ENCODE data around the gene REELD1.

Gene REELD1

GRCh38 chr4:146179784-146180370 lies 34.5 kb upstream of the REELD1 start:
- DNase-seq (ENCODE audit: low read depth), result no peak
- no peak overlapping the region for H3K4me3 ChIP-seq (ENCODE audit: low read length)
- no peak for TF ChIP-seq CTCF (conservative IDR thresholded peaks at IDR 0.05; ENCODE audit: low read depth, low read length)

GRCh38 chr4:146182443-146182842 lies 31.9 kb upstream of the REELD1 start:
- DNase-seq (ENCODE audit: low read depth), result no peak
- TF ChIP-seq CTCF (conservative IDR thresholded peaks at IDR 0.05; ENCODE audit: low read depth, low read length), result no peak

GRCh38 chr4:146183209-146183608 lies 31.1 kb upstream of the REELD1 start:
- DNase-seq (ENCODE audit: low read depth), result no peak
- H3K4me3 ChIP-seq (ENCODE audit: low read length), result no peak overlapping the region
- no peak for TF ChIP-seq CTCF (conservative IDR thresholded peaks at IDR 0.05; ENCODE audit: low read depth, low read length)

More at GRCh38 chr4:146182443-146182842, 31.9 kb upstream of the REELD1 start:
- no peak overlapping the region for H3K4me3 ChIP-seq (ENCODE audit: low read length)

- no peak for TF ChIP-seq CTCF (conservative IDR thresholded peaks at IDR 0.05; ENCODE audit: low read depth, low read length)
- DNase-seq (ENCODE audit: low read depth), result no peak
- no peak overlapping the region for H3K4me3 ChIP-seq (ENCODE audit: low read length)
Observed at GRCh38 chr4:146186041-146186440, 28.3 kb upstream of the REELD1 start.

GRCh38 chr4:146186596-146186995 lies 27.7 kb upstream of the REELD1 start:
- TF ChIP-seq CTCF (conservative IDR thresholded peaks at IDR 0.05; ENCODE audit: low read depth, low read length), result no peak
- DNase-seq (ENCODE audit: low read depth), result no peak
- no peak overlapping the region for H3K4me3 ChIP-seq (ENCODE audit: low read length)

- DNase-seq (ENCODE audit: low read depth), result no peak
- TF ChIP-seq CTCF (conservative IDR thresholded peaks at IDR 0.05; ENCODE audit: low read depth, low read length), result no peak
Observed at GRCh38 chr4:146190456-146190855, 23.9 kb upstream of the REELD1 start.

GRCh38 chr4:146191766-146192458 lies 22.4 kb upstream of the REELD1 start:
- DNase-seq (ENCODE audit: low read depth), result no peak
- H3K4me3 ChIP-seq (ENCODE audit: low read length), result no peak overlapping the region
- TF ChIP-seq CTCF (conservative IDR thresholded peaks at IDR 0.05; ENCODE audit: low read depth, low read length), result no peak

More at GRCh38 chr4:146190456-146190855, 23.9 kb upstream of the REELD1 start:
- H3K4me3 ChIP-seq (ENCODE audit: low read length), result no peak overlapping the region

All from retinal pigment epithelial cell (primary cell).